ENCODE data around the gene ZNRF2. TPM values are rescaled to one million over a fixed set of nuclear protein-coding genes. Genes with fewer than 3 reads are reported as not detected.

The ZNRF2 gene
- total and polyA plus RNA-seq, 12 donors = 3.1 to 36.5 (median 16.2) TPM

DNA sequence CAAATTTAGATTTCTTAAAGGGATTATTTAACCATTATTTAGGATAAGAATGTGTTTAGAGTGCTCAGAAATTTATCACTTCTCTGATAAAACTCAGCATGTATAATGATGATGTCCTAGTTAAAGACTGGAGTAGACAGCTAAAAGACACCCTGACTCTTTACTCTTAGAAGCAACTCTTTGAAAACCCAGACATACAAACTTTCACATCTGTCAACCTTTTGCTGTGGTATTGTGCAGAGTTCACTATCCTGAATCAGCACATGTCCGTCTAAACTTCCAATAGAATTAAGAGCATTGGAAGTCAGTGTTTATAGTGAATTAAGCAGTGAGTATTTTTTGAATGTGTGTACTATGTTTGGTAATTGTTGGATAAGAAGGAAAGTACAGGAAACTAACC is 24.9 kb downstream of the ZNRF2 start:
- H3K36me3 ChIP-seq (replicated peaks in 1 of 2) = no peaks in the 10 kb centered on the region
- H3K27me3 ChIP-seq = no peaks in the 10 kb centered on the region
- no peaks in the 10 kb centered on the region for H3K9me3 ChIP-seq (replicated peaks in 1 of 3)
- TF ChIP-seq, protein P1, sequence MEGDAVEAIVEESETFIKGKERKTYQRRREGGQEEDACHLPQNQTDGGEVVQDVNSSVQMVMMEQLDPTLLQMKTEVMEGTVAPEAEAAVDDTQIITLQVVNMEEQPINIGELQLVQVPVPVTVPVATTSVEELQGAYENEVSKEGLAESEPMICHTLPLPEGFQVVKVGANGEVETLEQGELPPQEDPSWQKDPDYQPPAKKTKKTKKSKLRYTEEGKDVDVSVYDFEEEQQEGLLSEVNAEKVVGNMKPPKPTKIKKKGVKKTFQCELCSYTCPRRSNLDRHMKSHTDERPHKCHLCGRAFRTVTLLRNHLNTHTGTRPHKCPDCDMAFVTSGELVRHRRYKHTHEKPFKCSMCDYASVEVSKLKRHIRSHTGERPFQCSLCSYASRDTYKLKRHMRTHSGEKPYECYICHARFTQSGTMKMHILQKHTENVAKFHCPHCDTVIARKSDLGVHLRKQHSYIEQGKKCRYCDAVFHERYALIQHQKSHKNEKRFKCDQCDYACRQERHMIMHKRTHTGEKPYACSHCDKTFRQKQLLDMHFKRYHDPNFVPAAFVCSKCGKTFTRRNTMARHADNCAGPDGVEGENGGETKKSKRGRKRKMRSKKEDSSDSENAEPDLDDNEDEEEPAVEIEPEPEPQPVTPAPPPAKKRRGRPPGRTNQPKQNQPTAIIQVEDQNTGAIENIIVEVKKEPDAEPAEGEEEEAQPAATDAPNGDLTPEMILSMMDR (IDR thresholded peaks at IDR 0.05) = no peak
- TF ChIP-seq POLR2A (IDR thresholded peaks at IDR 0.05) = no peak
- DNase-seq = no peak
- WGBS, 4 donors = 78 to 92% (median 81%) methylated on average over 1 of the region's 1 CpG
- peaks cover 0 to 31% of the 10 kb centered on the region in 2 donors for H3K4me1 ChIP-seq (replicated peaks in 1 of 2)
- H3K27ac ChIP-seq = no peak overlapping the region
- intact Hi-C loops (cut with DNase I) = no loop called here
- H3K4me3 ChIP-seq = no peak overlapping the region

DNA sequence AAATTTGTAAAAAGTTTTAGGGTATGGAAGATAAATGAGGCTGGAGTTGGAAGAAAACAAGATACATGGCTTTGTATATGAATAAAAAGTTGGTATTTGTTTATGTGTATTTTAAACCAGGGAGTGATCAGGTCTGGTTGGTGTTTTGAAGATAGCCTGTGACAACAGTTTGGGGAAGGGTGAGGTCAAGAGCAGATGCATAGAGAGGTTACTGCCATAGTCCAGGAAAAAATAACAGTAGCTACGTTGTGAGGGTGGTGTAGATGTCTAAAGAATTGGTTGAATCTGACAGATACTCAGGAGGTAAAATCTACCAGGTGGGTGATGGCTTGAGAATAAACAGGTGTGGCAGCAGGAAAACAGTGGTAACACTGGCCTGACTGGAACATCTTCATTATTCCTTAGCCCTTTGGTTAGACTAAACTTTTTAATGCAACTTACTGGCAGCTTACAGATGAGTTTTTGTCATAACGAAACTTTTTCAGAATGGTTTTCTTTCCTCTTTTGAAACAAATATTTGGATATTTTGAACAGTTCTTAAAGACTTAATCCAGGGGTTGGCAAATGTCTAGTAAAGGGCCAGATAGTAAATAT is 25.5 kb downstream of the ZNRF2 start:
- H3K4me1 ChIP-seq (replicated peaks in 1 of 2) = peaks cover 0 to 24% of the 10 kb centered on the region in 2 donors
- H3K36me3 ChIP-seq (replicated peaks in 1 of 2) = no peaks in the 10 kb centered on the region
- TF ChIP-seq POLR2A (IDR thresholded peaks at IDR 0.05) = no peak
- TF ChIP-seq, protein P1 (IDR thresholded peaks at IDR 0.05) = no peak
- intact Hi-C loops (cut with DNase I) = no loop called here
- 83 to 92% (median 85%) methylated on average over 2 of the region's 2 CpGs for WGBS, 4 donors
- no peak overlapping the region for H3K27ac ChIP-seq
- H3K27me3 ChIP-seq = no peaks in the 10 kb centered on the region
- no peak overlapping the region for H3K4me3 ChIP-seq
- no peaks in the 10 kb centered on the region for H3K9me3 ChIP-seq (replicated peaks in 1 of 3)
- no peak for DNase-seq

DNA sequence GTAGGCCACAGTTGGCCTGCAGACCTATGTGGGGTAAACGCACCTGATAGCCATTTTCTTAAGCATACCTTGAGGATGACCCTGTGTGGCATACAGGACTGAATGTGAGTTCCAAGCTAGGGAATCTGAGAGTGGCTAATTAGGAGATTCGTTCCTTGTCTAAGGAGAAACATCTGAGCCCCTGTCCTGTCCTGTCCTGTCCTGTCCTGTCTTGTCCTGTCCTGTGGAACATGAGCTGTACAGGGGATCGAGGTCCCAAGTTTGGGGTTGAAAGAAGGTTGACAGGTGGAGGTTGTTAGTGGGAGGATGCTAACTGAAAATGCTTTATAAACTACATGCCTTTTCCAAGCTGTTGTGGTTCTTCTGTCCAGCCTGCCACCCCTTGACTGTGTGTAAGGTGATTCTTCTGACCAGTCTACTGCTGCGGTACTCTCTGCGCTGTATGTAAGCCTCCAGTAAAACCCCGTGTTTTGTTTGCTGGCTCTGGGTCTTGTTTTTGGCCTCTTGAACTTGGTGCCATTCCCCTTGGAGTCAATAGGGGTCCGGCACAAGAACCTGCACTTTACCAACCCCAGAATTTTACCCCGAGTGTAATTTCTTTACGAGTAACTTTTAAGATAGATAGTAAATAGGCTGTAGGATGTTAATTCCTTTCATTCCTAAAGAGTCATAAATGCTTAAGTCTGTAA is 26.4 kb downstream of the ZNRF2 start:
- Histone ChIP-seq H3K9me3 (replicated peaks in 1 of 3) (no peaks in the 10 kb centered on the region), H3K27me3 (no peaks in the 10 kb centered on the region), H3K36me3 (replicated peaks in 1 of 2) (no peaks in the 10 kb centered on the region), H3K4me3 (no peak overlapping the region), H3K27ac (no peak overlapping the region), H3K4me1 (replicated peaks in 1 of 2) (peaks cover 0 to 17% of the 10 kb centered on the region in 2 donors)
- intact Hi-C loops (cut with DNase I) = no loop called here
- WGBS, 4 donors = 91 to 97% (median 96%) methylated on average over 9 of the region's 9 CpGs
- DNase-seq = no peak
- no peak for TF ChIP-seq POLR2A (IDR thresholded peaks at IDR 0.05)
- TF ChIP-seq, protein P1 (IDR thresholded peaks at IDR 0.05) = no peak

DNA sequence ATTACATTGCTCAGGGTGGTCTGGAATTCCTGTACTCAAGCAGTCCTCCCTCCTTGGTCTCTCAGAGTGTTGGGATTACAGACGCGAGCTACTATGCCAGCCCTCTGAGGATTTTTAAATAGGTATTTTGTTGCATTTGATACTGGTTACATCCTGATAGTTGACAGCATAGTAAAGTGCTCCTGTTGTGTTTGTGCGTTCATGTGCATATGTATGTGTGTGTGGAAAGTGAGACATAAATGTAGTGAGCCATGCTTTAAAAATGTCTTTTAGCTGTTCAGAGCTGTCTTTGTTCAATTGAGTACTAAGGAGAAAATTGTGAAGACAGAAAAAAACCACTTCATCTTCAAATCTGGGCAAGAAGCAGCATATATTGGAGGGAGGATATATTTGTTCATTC is 27.8 kb downstream of the ZNRF2 start:
- peaks cover 0 to 6% of the 10 kb centered on the region in 2 donors for H3K4me1 ChIP-seq (replicated peaks in 1 of 2)
- no peaks in the 10 kb centered on the region for H3K36me3 ChIP-seq (replicated peaks in 1 of 2)
- no peak overlapping the region for H3K4me3 ChIP-seq
- 91 to 96% (median 94%) methylated on average over 3 of the region's 3 CpGs for WGBS, 4 donors
- no peak for DNase-seq
- intact Hi-C loops (cut with DNase I) = no loop called here
- no peak overlapping the region for H3K27ac ChIP-seq
- no peaks in the 10 kb centered on the region for H3K9me3 ChIP-seq (replicated peaks in 1 of 3)
- H3K27me3 ChIP-seq = no peaks in the 10 kb centered on the region
- TF ChIP-seq, protein P1 (IDR thresholded peaks at IDR 0.05) = no peak
- TF ChIP-seq POLR2A (IDR thresholded peaks at IDR 0.05) = no peak

Measured in adrenal gland (tissue), 12 donors.